GM12874 (cell line): ENCODE measurements around the gene CERKL.

Source experiments
- TF ChIP-seq, protein P1 (sequence below): IDR thresholded peaks from 2 replicates; pipeline ENCODE4 v1.5.1; 2011; ENCODE audit warnings: low read depth, mild to moderate bottlenecking, control low read depth, low read length, moderate library complexity; ENCODE audit not compliant: insufficient read depth

CERKL gene

GRCh38 chr2:181596556-181596955 lies 60.3 kb downstream of the CERKL start:
- TF ChIP-seq, protein P1, sequence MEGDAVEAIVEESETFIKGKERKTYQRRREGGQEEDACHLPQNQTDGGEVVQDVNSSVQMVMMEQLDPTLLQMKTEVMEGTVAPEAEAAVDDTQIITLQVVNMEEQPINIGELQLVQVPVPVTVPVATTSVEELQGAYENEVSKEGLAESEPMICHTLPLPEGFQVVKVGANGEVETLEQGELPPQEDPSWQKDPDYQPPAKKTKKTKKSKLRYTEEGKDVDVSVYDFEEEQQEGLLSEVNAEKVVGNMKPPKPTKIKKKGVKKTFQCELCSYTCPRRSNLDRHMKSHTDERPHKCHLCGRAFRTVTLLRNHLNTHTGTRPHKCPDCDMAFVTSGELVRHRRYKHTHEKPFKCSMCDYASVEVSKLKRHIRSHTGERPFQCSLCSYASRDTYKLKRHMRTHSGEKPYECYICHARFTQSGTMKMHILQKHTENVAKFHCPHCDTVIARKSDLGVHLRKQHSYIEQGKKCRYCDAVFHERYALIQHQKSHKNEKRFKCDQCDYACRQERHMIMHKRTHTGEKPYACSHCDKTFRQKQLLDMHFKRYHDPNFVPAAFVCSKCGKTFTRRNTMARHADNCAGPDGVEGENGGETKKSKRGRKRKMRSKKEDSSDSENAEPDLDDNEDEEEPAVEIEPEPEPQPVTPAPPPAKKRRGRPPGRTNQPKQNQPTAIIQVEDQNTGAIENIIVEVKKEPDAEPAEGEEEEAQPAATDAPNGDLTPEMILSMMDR, result no peak

DNA sequence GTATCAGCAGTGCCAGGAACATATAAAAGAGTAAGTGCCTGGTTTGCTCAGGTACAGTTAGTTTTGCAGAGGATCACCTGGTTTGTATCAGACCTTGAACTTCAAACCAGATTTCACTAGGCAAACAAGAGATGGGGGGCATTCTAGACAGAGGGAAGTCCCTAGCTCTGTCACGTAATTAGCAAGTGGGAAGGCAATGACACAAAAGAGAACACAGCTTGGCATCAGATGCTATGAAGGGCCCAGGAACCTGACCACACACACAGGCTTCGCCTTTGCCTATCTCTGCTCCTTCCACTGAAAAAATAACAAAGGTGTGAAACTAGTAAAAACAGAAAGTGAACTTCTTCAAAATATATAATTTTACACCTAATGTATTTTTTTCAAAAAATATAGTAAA lies 62.6 kb downstream of the CERKL start:
- TF ChIP-seq, protein P1, result no peak

GRCh38 chr2:181589779-181590178 lies 67.1 kb downstream of the CERKL start:
- TF ChIP-seq, protein P1, result no peak

- TF ChIP-seq, protein P1, result no peak
Measured at GRCh38 chr2:181588546-181588945, 68.4 kb downstream of the CERKL start.

- TF ChIP-seq, protein P1, result no peak
Measured at GRCh38 chr2:181586569-181587081, 70.3 kb downstream of the CERKL start.

DNA sequence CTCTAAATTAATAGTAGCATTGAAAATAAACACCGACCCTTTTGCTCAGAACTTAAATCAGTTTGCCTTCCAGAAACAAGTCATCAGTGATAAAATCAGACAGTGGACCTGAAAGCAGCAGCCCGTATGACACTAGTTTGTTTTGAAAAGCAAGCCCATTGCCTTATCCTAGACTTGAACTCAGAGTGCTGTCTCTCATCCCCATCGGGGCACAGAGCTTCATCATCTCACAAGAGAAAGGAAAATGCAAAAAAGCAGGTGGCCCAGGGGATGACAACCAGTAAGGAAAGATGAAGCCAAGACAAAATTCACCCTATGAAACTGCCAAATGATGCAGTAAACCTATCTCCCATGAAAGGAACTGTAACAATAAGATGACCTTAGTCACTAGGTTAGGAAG lies 71.2 kb downstream of the CERKL start:
- TF ChIP-seq, protein P1, result no peak

DNA sequence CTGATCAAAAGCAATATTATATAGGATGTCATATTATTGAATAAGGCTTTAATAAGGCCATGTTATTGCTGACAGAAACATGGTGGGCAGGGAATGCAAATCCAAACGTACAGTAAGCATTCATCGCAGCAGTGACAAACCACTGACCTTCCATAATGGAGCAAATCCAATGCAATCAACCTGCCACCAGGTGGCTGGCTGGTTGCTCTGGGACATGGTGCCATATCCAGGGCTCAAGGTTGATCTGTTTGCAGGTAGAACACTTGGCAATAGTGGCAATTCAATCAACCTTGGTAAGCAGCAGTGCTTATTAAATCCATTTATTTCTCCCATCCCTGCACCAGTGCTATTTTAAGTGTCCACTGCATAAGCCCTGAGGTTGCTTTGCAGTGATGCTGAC lies 75.4 kb downstream of the CERKL start:
- TF ChIP-seq, protein P1, result no peak; the same call in 1 of the 2 replicates

DNA sequence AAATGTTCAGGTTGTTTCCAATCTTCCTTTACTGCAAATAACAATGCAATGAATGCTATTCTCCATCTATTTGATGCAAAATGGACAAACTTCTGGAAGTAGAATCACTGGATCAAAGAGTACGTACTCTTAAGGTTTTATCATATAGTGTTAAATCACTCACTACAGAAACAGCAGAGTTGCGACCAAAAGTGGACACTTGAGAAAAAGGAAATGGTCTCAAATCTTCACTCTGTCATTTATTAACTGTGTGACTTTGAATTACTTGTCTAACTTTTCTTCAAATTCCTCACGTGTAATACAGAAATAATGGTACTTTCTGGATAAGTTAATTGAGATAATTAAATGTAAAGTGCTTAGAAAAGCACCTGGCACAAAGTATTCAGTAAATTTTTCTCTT lies 78.1 kb downstream of the CERKL start:
- TF ChIP-seq, protein P1, result no peak
